ENCODE results near the gene LUZP2. TPM values are rescaled to one million over a fixed set of nuclear protein-coding genes. Genes with fewer than 3 reads are reported as not detected.

The LUZP2 gene
- total RNA-seq, 2 experiments from 2014 or later: not detected

DNA sequence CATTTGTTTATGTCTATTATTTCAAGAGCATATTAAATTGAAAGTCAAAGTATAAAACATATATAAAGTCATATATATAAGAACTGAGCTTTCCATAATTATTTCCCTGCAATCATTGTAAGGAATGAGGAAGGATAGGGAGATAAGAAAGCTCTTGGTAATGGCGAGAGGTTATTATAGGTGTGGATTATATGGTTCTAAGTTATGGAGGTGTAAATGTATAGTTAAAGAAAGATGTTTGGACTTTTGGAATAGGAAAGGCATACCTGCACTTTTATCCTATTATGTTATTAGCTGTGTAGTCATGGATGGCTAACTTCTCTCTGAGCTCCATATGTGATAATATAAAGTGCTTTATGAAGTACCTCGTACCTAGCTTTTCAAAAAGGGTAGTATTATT is 127.6 kb downstream of the LUZP2 start:
- no peaks in the 10 kb centered on the region for H3K36me3 ChIP-seq (ENCODE audit: insufficient read depth, low read length)
- H3K4me2 ChIP-seq (ENCODE audit: low read length): no peak overlapping the region
- no peaks in the 10 kb centered on the region for H3K79me2 ChIP-seq (ENCODE audit: insufficient read depth, low read depth, low read length)
- no peaks in the 10 kb centered on the region for H3K9me3 ChIP-seq (ENCODE audit: low read length)
- TF ChIP-seq, protein P1, sequence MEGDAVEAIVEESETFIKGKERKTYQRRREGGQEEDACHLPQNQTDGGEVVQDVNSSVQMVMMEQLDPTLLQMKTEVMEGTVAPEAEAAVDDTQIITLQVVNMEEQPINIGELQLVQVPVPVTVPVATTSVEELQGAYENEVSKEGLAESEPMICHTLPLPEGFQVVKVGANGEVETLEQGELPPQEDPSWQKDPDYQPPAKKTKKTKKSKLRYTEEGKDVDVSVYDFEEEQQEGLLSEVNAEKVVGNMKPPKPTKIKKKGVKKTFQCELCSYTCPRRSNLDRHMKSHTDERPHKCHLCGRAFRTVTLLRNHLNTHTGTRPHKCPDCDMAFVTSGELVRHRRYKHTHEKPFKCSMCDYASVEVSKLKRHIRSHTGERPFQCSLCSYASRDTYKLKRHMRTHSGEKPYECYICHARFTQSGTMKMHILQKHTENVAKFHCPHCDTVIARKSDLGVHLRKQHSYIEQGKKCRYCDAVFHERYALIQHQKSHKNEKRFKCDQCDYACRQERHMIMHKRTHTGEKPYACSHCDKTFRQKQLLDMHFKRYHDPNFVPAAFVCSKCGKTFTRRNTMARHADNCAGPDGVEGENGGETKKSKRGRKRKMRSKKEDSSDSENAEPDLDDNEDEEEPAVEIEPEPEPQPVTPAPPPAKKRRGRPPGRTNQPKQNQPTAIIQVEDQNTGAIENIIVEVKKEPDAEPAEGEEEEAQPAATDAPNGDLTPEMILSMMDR (conservative IDR thresholded peaks at IDR 0.05; ENCODE audit: low read length): no peak
- TF ChIP-seq EZH2phosphoT487 (IDR thresholded peaks at IDR 0.05; ENCODE audit: borderline replicate concordance, low read depth, low read length): no peak
- no peaks in the 10 kb centered on the region for H3K4me1 ChIP-seq (ENCODE audit: insufficient read depth, low read length, poor library complexity, severe bottlenecking)
- intact Hi-C loops (cut with micrococcal nuclease; ENCODE audit: unreplicated experiment): no loop called here
- POLR2A ChIA-PET: interaction anchor here (1.1 kb wide), 1 partner anchor 11 kb away, joined by 3 read pairs; no protein-coding TSS in a partner anchor
- no peak overlapping the region for H2AFZ ChIP-seq (ENCODE audit: low read length)
- H3K27ac ChIP-seq (ENCODE audit: low read depth, low read length, poor library complexity, severe bottlenecking): no peak overlapping the region
- BruUV-seq (replicated peaks): no TSS peak
- no peaks in the 10 kb centered on the region for H4K20me1 ChIP-seq (ENCODE audit: insufficient read depth, low read length)
- no peak for DNase-seq (ENCODE audit: low spot score)
- H3K9me2 ChIP-seq (ENCODE audit: insufficient read depth, low read length): no peaks in the 10 kb centered on the region
- no peak overlapping the region for H3K4me3 ChIP-seq (ENCODE audit: low read depth, low read length, poor library complexity, severe bottlenecking)
- CTCF ChIA-PET (ENCODE audit: unreplicated experiment): no interaction called here

DNA sequence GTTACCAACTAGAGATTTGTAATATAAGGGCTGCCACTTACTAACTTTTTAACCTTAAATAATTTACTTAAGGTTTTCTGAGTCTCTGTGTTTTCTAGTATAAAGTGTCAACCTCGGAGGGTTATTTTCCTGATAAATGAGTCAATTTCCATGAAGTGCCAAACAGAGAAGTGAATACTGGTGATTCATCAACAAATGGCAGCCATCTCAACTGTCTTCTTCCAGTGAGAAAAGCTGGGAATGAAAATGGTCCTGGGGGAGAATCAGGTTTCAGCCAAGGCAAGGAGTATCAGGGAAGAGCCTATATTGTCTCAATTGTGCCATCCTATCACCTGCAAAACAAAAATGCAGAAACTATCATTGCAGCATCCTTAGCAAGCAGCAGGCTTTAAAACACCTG is 129.1 kb downstream of the LUZP2 start:
- Histone ChIP-seq H4K20me1 (ENCODE audit: insufficient read depth, low read length) (no peaks in the 10 kb centered on the region), H3K79me2 (ENCODE audit: insufficient read depth, low read depth, low read length) (no peaks in the 10 kb centered on the region), H3K9me3 (ENCODE audit: low read length) (no peaks in the 10 kb centered on the region), H3K9me2 (ENCODE audit: insufficient read depth, low read length) (no peaks in the 10 kb centered on the region), H3K4me1 (ENCODE audit: insufficient read depth, low read length, poor library complexity, severe bottlenecking) (no peaks in the 10 kb centered on the region), H3K4me2 (ENCODE audit: low read length) (no peak overlapping the region), H3K27ac (ENCODE audit: low read depth, low read length, poor library complexity, severe bottlenecking) (no peak overlapping the region), H3K36me3 (ENCODE audit: insufficient read depth, low read length) (no peaks in the 10 kb centered on the region), H3K4me3 (ENCODE audit: low read depth, low read length, poor library complexity, severe bottlenecking) (no peak overlapping the region), H2AFZ (ENCODE audit: low read length) (no peak overlapping the region)
- intact Hi-C loops (cut with micrococcal nuclease; ENCODE audit: unreplicated experiment): no loop called here
- CTCF ChIA-PET (ENCODE audit: unreplicated experiment): no interaction called here
- POLR2A ChIA-PET: no interaction called here
- DNase-seq (ENCODE audit: low spot score): no peak
- TF ChIP-seq, protein P1 (conservative IDR thresholded peaks at IDR 0.05; ENCODE audit: low read length): no peak
- no peak for TF ChIP-seq EZH2phosphoT487 (IDR thresholded peaks at IDR 0.05; ENCODE audit: borderline replicate concordance, low read depth, low read length)
- no TSS peak for BruUV-seq (replicated peaks)

DNA sequence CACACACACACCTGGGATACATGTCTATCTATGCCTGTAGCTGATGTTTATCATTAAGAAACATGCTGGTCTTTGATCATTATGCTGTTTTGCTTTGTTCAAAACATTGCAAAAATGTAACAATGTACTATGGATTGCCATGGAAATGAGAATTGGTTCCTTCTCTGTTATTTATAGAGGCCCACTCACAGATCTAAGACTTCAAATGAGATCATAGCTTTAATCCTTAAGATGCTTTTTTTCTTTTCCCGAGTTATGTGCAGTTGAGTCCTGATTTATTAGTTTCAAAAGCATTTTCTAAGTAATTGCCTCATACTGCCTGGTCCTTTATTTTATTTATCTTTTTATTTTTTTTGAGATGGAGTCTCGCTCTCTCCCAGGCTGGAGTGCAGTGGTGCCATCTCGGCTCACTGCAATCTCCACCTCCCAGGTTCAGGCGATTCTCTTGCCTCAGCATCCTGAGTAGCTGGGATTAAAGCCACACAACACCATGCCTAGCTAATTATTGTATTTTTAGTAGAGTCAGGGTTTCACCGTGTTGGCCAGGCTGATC is 131.4 kb downstream of the LUZP2 start:
- TF ChIP-seq, protein P1 (conservative IDR thresholded peaks at IDR 0.05; ENCODE audit: low read length): no peak
- no peak for TF ChIP-seq EZH2phosphoT487 (IDR thresholded peaks at IDR 0.05; ENCODE audit: borderline replicate concordance, low read depth, low read length)
- BruUV-seq (replicated peaks): no TSS peak

More for the DNA sequence above, 131.4 kb downstream of the LUZP2 start:
- H3K36me3 ChIP-seq (ENCODE audit: insufficient read depth, low read length): no peaks in the 10 kb centered on the region
- intact Hi-C loops (cut with micrococcal nuclease; ENCODE audit: unreplicated experiment): no loop called here
- H3K79me2 ChIP-seq (ENCODE audit: insufficient read depth, low read depth, low read length): no peaks in the 10 kb centered on the region
- ChIA-PET CTCF (ENCODE audit: unreplicated experiment) (no interaction called here), POLR2A (interaction anchor here (1.2 to 1.6 kb wide), 2 partner anchors 8 to 14 kb away, joined by 3 read pairs; no protein-coding TSS in a partner anchor)
- no peak overlapping the region for H2AFZ ChIP-seq (ENCODE audit: low read length)
- no peak overlapping the region for H3K4me3 ChIP-seq (ENCODE audit: low read depth, low read length, poor library complexity, severe bottlenecking)
- H3K4me1 ChIP-seq (ENCODE audit: insufficient read depth, low read length, poor library complexity, severe bottlenecking): no peaks in the 10 kb centered on the region
- H3K4me2 ChIP-seq (ENCODE audit: low read length): no peak overlapping the region
- no peaks in the 10 kb centered on the region for H3K9me2 ChIP-seq (ENCODE audit: insufficient read depth, low read length)
- no peak for DNase-seq (ENCODE audit: low spot score)
- H4K20me1 ChIP-seq (ENCODE audit: insufficient read depth, low read length): no peaks in the 10 kb centered on the region
- no peak overlapping the region for H3K27ac ChIP-seq (ENCODE audit: low read depth, low read length, poor library complexity, severe bottlenecking)
- no peaks in the 10 kb centered on the region for H3K9me3 ChIP-seq (ENCODE audit: low read length)
